Mesenchymal stem cell (in vitro differentiated cells and primary cell): ENCODE measurements around the gene SLC7A7.

Source experiments
- DNase-seq: peaks from one replicate; pipeline ENCODE4 v3.0.0-alpha.2; 2013
- H2AFZ ChIP-seq: one replicate; pipeline ENCODE4 v1.6.1; 2013; ENCODE audit warnings: low read depth, mild to moderate bottlenecking, control low read depth, inconsistent platforms, low read length, moderate library complexity
- H2AK5ac ChIP-seq: 2 replicates; pipeline ENCODE4 v1.6.1; 2013; ENCODE audit warnings: low read length, moderate library complexity, mild to moderate bottlenecking, inconsistent platforms; ENCODE audit not compliant: severe bottlenecking
- H2BK120ac ChIP-seq: one replicate; pipeline ENCODE4 v1.6.1; 2013; ENCODE audit warnings: low read depth, mild to moderate bottlenecking, inconsistent platforms, low read length, moderate library complexity
- H2BK12ac ChIP-seq, 2 experiments: one replicate each; pipeline ENCODE4 v1.6.1; 2013; ENCODE audit warnings: inconsistent platforms in 2 of 2, low read length in 2 of 2, mild to moderate bottlenecking in 2 of 2, moderate library complexity in 2 of 2, control low read depth in 1 of 2
- H2BK15ac ChIP-seq: one replicate; pipeline ENCODE4 v1.6.1; 2013; ENCODE audit warnings: mild to moderate bottlenecking, low read depth, inconsistent platforms; ENCODE audit not compliant: poor library complexity, severe bottlenecking
- H2BK5ac ChIP-seq: 2 replicates; pipeline ENCODE4 v1.6.1; 2013; ENCODE audit warnings: low read depth, mild to moderate bottlenecking, low read length, control low read depth, inconsistent platforms; ENCODE audit not compliant: poor library complexity, severe bottlenecking
- H3K14ac ChIP-seq, 2 experiments: one replicate each; pipeline ENCODE4 v1.6.1; 2013; ENCODE audit warnings: inconsistent platforms in 2 of 2, low read length in 2 of 2, control low read depth in 1 of 2, mild to moderate bottlenecking in 1 of 2, moderate library complexity in 1 of 2
- H3K18ac ChIP-seq, 2 experiments: one replicate each; pipeline ENCODE4 v1.6.1; 2013; ENCODE audit warnings: inconsistent platforms in 2 of 2, low read length in 2 of 2, control low read depth in 1 of 2, low read depth in 1 of 2, mild to moderate bottlenecking in 1 of 2
- H3K23ac ChIP-seq, 2 experiments: one replicate each; pipeline ENCODE4 v1.6.1; 2013; ENCODE audit warnings: inconsistent platforms in 2 of 2, low read length in 2 of 2, mild to moderate bottlenecking in 2 of 2, moderate library complexity in 2 of 2, control low read depth in 1 of 2
- H3K27ac ChIP-seq: 2 replicates; pipeline ENCODE4 v1.5.1; 2013; ENCODE audit warnings: mild to moderate bottlenecking, moderate library complexity, low read length, control low read depth, inconsistent platforms; ENCODE audit not compliant: poor library complexity, severe bottlenecking
- H3K27me3 ChIP-seq, 2 experiments: 2 replicates each; pipeline versions ENCODE4 v1.6.1 to v1.7.0; 2013; ENCODE audit warnings: low read length in 2 of 2, mild to moderate bottlenecking in 2 of 2, moderate library complexity in 2 of 2, control low read depth in 1 of 2, inconsistent platforms in 1 of 2; ENCODE audit not compliant: control insufficient read depth in 1 of 2, insufficient read depth in 1 of 2
- H3K36me3 ChIP-seq, 2 experiments: 2 replicates each; pipeline versions ENCODE4 v1.6.1 to v1.7.0; 2013; ENCODE audit warnings: low read length in 2 of 2, control low read depth in 1 of 2, inconsistent platforms in 1 of 2, low read depth in 1 of 2, mild to moderate bottlenecking in 1 of 2; ENCODE audit not compliant: insufficient read depth in 2 of 2, control insufficient read depth in 1 of 2
- H3K4ac ChIP-seq, 2 experiments: one replicate each; pipeline ENCODE4 v1.6.1; 2013; ENCODE audit warnings: inconsistent platforms in 2 of 2, low read length in 2 of 2, mild to moderate bottlenecking in 2 of 2, moderate library complexity in 2 of 2, control low read depth in 1 of 2, low read depth in 1 of 2
- H3K4me1 ChIP-seq: 2 replicates; pipeline ENCODE4 v1.6.1; 2013; ENCODE audit warnings: low read depth, low read length, control low read depth; ENCODE audit not compliant: control insufficient read depth, insufficient read depth
- H3K4me2 ChIP-seq: 2 replicates; pipeline ENCODE4 v1.6.1; 2013; ENCODE audit warnings: low read length, mild to moderate bottlenecking, inconsistent platforms; ENCODE audit not compliant: poor library complexity, severe bottlenecking
- H3K4me3 ChIP-seq, 2 experiments: 2 replicates each; pipeline versions ENCODE4 v1.5.1 to v1.7.0; 2013; ENCODE audit warnings: low read length in 2 of 2, mild to moderate bottlenecking in 2 of 2, control low read depth in 1 of 2, low read depth in 1 of 2; ENCODE audit not compliant: insufficient read depth in 1 of 2
- H3K79me1 ChIP-seq: replicated peaks from 2 replicates; pipeline ENCODE4 v1.6.1; 2013; ENCODE audit warnings: mild to moderate bottlenecking, control low read depth, low read length, inconsistent platforms; ENCODE audit not compliant: poor library complexity, severe bottlenecking
- H3K9ac ChIP-seq: 2 replicates; pipeline ENCODE4 v1.7.0; 2013; ENCODE audit warnings: mild to moderate bottlenecking, low read length, moderate library complexity
- H3K9me3 ChIP-seq: 2 replicates; pipeline ENCODE4 v1.7.0; 2013; ENCODE audit warnings: mild to moderate bottlenecking, low read length; ENCODE audit not compliant: control insufficient read depth
- H4K8ac ChIP-seq: one replicate; pipeline ENCODE4 v1.6.1; 2013; ENCODE audit warnings: inconsistent platforms, mild to moderate bottlenecking, low read length, moderate library complexity
- H4K91ac ChIP-seq: one replicate; pipeline ENCODE4 v1.6.1; 2013; ENCODE audit warnings: mild to moderate bottlenecking, low read length, inconsistent platforms
- WGBS: methylation state at CpG from one replicate; pipeline ENCODE4 v1.1.7; 2013; ENCODE audit warnings: mixed read lengths; 5-methylcytosine and 5-hydroxymethylcytosine counted together

Gene SLC7A7

GRCh38 chr14:22839159-22839779 lies 24.0 kb upstream of the SLC7A7 start:
- peak overlapping the region; percentile 69 for H2BK120ac ChIP-seq
- peak overlapping the region in 1 of 2 experiments; percentile 4 for H2BK12ac ChIP-seq
- H2AFZ ChIP-seq: no peak overlapping the region
- peak overlapping the region; percentile 79 to 82 for H3K18ac ChIP-seq
- H3K4me3 ChIP-seq: peak overlapping the region in 1 of 2 experiments; percentile 96
- H2BK5ac ChIP-seq: no peak overlapping the region
- no peaks in the 10 kb centered on the region for H3K9me3 ChIP-seq
- peaks cover 12% of the 10 kb centered on the region for H3K79me1 ChIP-seq
- peak overlapping the region; percentile 57 for H2AK5ac ChIP-seq
- H3K9ac ChIP-seq: peak overlapping the region; percentile 100
- H4K91ac ChIP-seq: peak overlapping the region; percentile 55
- H3K27me3 ChIP-seq: no peaks in the 10 kb centered on the region
- H2BK15ac ChIP-seq: peak overlapping the region; percentile 50
- peak overlapping the region; percentile 90 for H3K27ac ChIP-seq
- H3K36me3 ChIP-seq: peaks cover 53 to 70% of the 10 kb centered on the region in 2 experiments
- peak; percentile 53 for DNase-seq
- H3K4me1 ChIP-seq: peaks cover 20% of the 10 kb centered on the region
- peak overlapping the region in 1 of 2 experiments; percentile 69 for H3K14ac ChIP-seq
- H3K4me2 ChIP-seq: peak overlapping the region; percentile 82
- WGBS: 65% methylated on average over 6 of the region's 6 CpGs
- peak overlapping the region; percentile 33 to 94 for H3K4ac ChIP-seq
- no peak overlapping the region for H3K23ac ChIP-seq
- peak overlapping the region; percentile 45 for H4K8ac ChIP-seq

GRCh38 chr14:22838631-22839041 lies 23.4 kb upstream of the SLC7A7 start:
- no peaks in the 10 kb centered on the region for H3K9me3 ChIP-seq
- H3K18ac ChIP-seq: peak overlapping the region; percentile 93 to 95
- H3K4me2 ChIP-seq: peak overlapping the region; percentile 82
- DNase-seq: peak; percentile 86
- peak overlapping the region; percentile 33 to 94 for H3K4ac ChIP-seq
- H3K79me1 ChIP-seq: peaks cover 14% of the 10 kb centered on the region
- no peak overlapping the region for H2BK15ac ChIP-seq
- H3K23ac ChIP-seq: no peak overlapping the region
- H3K36me3 ChIP-seq: peaks cover 54 to 70% of the 10 kb centered on the region in 2 experiments
- no peak overlapping the region for H2BK12ac ChIP-seq
- H3K27ac ChIP-seq: peak overlapping the region; percentile 90
- H3K9ac ChIP-seq: peak overlapping the region; percentile 100
- H4K8ac ChIP-seq: peak overlapping the region; percentile 27
- peak overlapping the region; percentile 84 for H4K91ac ChIP-seq
- H2AFZ ChIP-seq: no peak overlapping the region
- peak overlapping the region; percentile 89 to 96 for H3K4me3 ChIP-seq
- H2BK120ac ChIP-seq: peak overlapping the region; percentile 82
- peaks cover 20% of the 10 kb centered on the region for H3K4me1 ChIP-seq
- H2BK5ac ChIP-seq: peak overlapping the region; percentile 22
- H3K27me3 ChIP-seq: no peaks in the 10 kb centered on the region
- no peak overlapping the region for H3K14ac ChIP-seq
- peak overlapping the region; percentile 57 for H2AK5ac ChIP-seq
- WGBS: 7% methylated on average over 3 of the region's 6 CpGs

GRCh38 chr14:22837750-22838538 lies 22.7 kb upstream of the SLC7A7 start:
- peak overlapping the region; percentile 93 for H2BK120ac ChIP-seq
- H2BK12ac ChIP-seq: peak overlapping the region; percentile 23 to 70
- WGBS: 4% methylated on average over 23 of the region's 25 CpGs

More at GRCh38 chr14:22837750-22838538, 22.7 kb upstream of the SLC7A7 start:
- Histone ChIP-seq H3K4me2 (peak overlapping the region; percentile 82), H4K8ac (peak overlapping the region; percentile 27), H3K27ac (peak overlapping the region; percentile 90), H3K27me3 (no peaks in the 10 kb centered on the region), H3K36me3 (peaks cover 48 to 70% of the 10 kb centered on the region in 2 experiments), H4K91ac (peak overlapping the region; percentile 84), H3K9ac (peak overlapping the region; percentile 100), H2AFZ (no peak overlapping the region), H3K14ac (peak overlapping the region; percentile 19 to 90), H3K9me3 (no peaks in the 10 kb centered on the region), H3K79me1 (peaks cover 12% of the 10 kb centered on the region), H3K4me3 (peak overlapping the region; percentile 89 to 96), H3K4ac (peak overlapping the region; percentile 94 to 95), H2AK5ac (peak overlapping the region; percentile 57), H3K4me1 (peaks cover 20% of the 10 kb centered on the region), H3K23ac (peak overlapping the region in 1 of 2 experiments; percentile 91), H2BK5ac (peak overlapping the region; percentile 50), H3K18ac (peak overlapping the region; percentile 95 to 98), H2BK15ac (peak overlapping the region; percentile 88)
- DNase-seq: peak; percentile 57
